Lung (tissue), 12 donors: ENCODE measurements around the gene HLA-DRA. TPM values are rescaled to one million over a fixed set of nuclear protein-coding genes. Genes with fewer than 3 reads are reported as not detected.
"Not testable (repeated sequence)": the region's sequence is repeated elsewhere in the genome, so short reads cannot be mapped to it uniquely, and the experiment has no call there.

Experiments used
- ATAC-seq: fragments of 200-7000 bp; cut with Tn5 transposase; one replicate; pipeline ENCODE4 v1.9.1; 2020; ENCODE audit warnings: moderate number of reproducible peaks; ENCODE audit not compliant: insufficient read depth, low FRiP score
- DNase-seq, 3 donors: peaks; one replicate each; pipeline ENCODE4 v3.0.0-alpha.2; 2013 to 2017
- H3K27ac ChIP-seq, 2 donors: one replicate each; pipeline ENCODE4 v1.5.1; 2013; ENCODE audit warnings: mild to moderate bottlenecking in 2 of 2, moderate library complexity in 2 of 2, control low read depth in 1 of 2, inconsistent platforms in 1 of 2, low read depth in 1 of 2, low read length in 1 of 2
- H3K27me3 ChIP-seq, 3 donors: one replicate each; pipeline ENCODE4 v1.5.1; 2013; ENCODE audit warnings: low read length in 2 of 3; ENCODE audit not compliant: control insufficient read depth in 3 of 3, insufficient read depth in 3 of 3
- H3K36me3 ChIP-seq, 4 donors: one replicate each; pipeline ENCODE4 v1.5.1; 2013; ENCODE audit warnings: low read length in 4 of 4, mild to moderate bottlenecking in 1 of 4, moderate library complexity in 1 of 4; ENCODE audit not compliant: control insufficient read depth in 4 of 4, insufficient read depth in 4 of 4
- H3K4me1 ChIP-seq, 5 donors: one replicate each; pipeline ENCODE4 v1.5.1; 2013; ENCODE audit warnings: low read length in 5 of 5, mild to moderate bottlenecking in 2 of 5, moderate library complexity in 1 of 5; ENCODE audit not compliant: control insufficient read depth in 5 of 5, insufficient read depth in 5 of 5
- H3K4me3 ChIP-seq: one replicate; pipeline ENCODE4 v1.5.1; 2013; ENCODE audit warnings: mild to moderate bottlenecking, control low read depth, moderate library complexity
- H3K9ac ChIP-seq, 2 donors: one replicate each; pipeline ENCODE4 v1.5.1; 2013; ENCODE audit warnings: low read length in 2 of 2, control low read depth in 1 of 2; ENCODE audit not compliant: insufficient read depth in 1 of 2
- H3K9me3 ChIP-seq, 4 donors: one replicate each; pipeline ENCODE4 v1.5.1; 2013; ENCODE audit warnings: low read length in 3 of 4, mild to moderate bottlenecking in 1 of 4, moderate library complexity in 1 of 4; ENCODE audit not compliant: control insufficient read depth in 4 of 4, insufficient read depth in 3 of 4
- CTCF ChIP-seq: IDR thresholded peaks from 2 replicates; pipeline ENCODE4 v1.5.1; 2012; ENCODE audit warnings: mild to moderate bottlenecking; ENCODE audit errors: control extremely low read depth, extremely low read depth
- WGBS, 2 donors: extraction: QIAGEN DNeasy Blood & Tissue Kit; methylation state at CpG; one replicate each; pipeline ENCODE4 v1.1.7; 2013; 5-methylcytosine and 5-hydroxymethylcytosine counted together
- polyA plus RNA-seq, 2 donors: library from polyadenylated mRNA; stranded (reverse); fragments of 200-250 nt; gene quantifications; one replicate each; pipeline ENCODE4 v1.2.1, GENCODE V29; 2013
- total RNA-seq, 2 donors: library from RNA; depleted of rRNA in 1 of 2; stranded (reverse); fragments of >200 nt in 1 of 2; gene quantifications; one replicate each; pipeline ENCODE4 v1.2.1, GENCODE V29; 2014 to 2021
- donor health status: control.
- donor health status: control.
- donor health status: Bipolar disorder and iron deficiency.
- donor health status: healthy.
- donor health status: DM: yes; HTN: yes; CAD: no.

HLA-DRA gene
- total and polyA plus RNA-seq, 4 donors, result 421 to 1,160 (median 875) TPM

- no peak overlapping the region for H3K4me3 ChIP-seq
- peaks cover 0 to 3% (median 0%) of the 10 kb centered on the region in 3 donors for H3K27me3 ChIP-seq
- 35 to 51% methylated on average over 3 of the region's 3 CpGs for WGBS, 2 donors
- H3K4me1 ChIP-seq, result no peaks in the 10 kb centered on the region
- H3K9me3 ChIP-seq, result no peaks in the 10 kb centered on the region
- DNase-seq (peak in 1 of 3 donors; percentile 35), ATAC-seq (no peak)
- no peak overlapping the region for H3K9ac ChIP-seq
- TF ChIP-seq CTCF, result no peak
- H3K27ac ChIP-seq, result no peak overlapping the region
- H3K36me3 ChIP-seq, result no peaks in the 10 kb centered on the region
These were observed 22.9 kb downstream of the HLA-DRA start for GRCh38 chr6:32462609-32463008.

DNA sequence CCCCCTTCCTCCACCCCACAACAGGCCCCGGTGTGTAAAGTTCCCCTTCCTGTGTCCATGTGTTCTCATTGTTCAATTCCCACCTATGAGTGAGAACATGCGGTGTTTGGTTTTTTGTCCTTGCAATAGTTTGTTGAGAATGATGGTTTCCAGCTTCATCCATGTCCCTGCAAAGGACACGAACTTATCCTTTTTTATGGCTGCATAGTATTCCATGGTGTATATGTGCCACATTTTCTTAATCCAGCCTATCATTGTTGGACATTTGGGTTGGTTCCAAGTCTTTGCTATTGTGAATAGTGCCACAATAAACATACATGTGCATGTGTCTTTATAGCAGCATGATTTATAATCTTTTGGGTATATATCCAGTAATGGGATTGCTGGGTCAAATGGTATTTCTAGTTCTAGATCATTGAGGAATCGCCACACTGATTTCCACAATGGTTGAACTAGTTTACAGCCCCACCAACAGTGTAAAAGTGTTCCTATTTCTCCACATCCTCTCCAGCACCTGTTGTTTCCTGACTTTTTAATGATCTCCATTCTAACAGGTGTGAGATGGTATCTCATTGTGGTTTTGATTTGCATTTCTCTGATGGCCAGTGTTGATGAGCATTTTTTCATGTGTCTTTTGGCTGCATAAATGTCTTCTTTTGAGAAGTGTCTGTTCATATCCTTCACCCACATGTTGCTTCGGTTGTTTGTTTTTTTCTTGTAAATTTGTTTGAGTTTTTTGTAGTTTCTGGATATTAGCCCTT lies 28.2 kb downstream of the HLA-DRA start:
- not testable (repeated sequence) for H3K9ac ChIP-seq, H3K9me3 ChIP-seq, H3K27me3 ChIP-seq, DNase-seq, H3K4me1 ChIP-seq, ATAC-seq, H3K4me3 ChIP-seq, H3K36me3 ChIP-seq, H3K27ac ChIP-seq
- WGBS, 2 donors, result 45 to 68% methylated on average over 2 to 5 of the region's 5 CpGs

GRCh38 chr6:32472781-32473375 lies 33.2 kb downstream of the HLA-DRA start:
- H3K9ac ChIP-seq, result no peak overlapping the region
- no peak overlapping the region for H3K4me3 ChIP-seq
- TF ChIP-seq CTCF, result no peak
- peaks cover 0 to 2% (median 0%) of the 10 kb centered on the region in 3 donors for H3K27me3 ChIP-seq
- 32 to 67% methylated on average over 5 of the region's 5 CpGs for WGBS, 2 donors
- H3K36me3 ChIP-seq, result no peaks in the 10 kb centered on the region
- peaks cover 0 to 1% (median 0%) of the 10 kb centered on the region in 4 donors for H3K9me3 ChIP-seq
- DNase-seq (no peak), ATAC-seq (no peak)
- peak overlapping the region in 1 of 2 donors; percentile 90 for H3K27ac ChIP-seq
- H3K4me1 ChIP-seq, result peaks cover 0 to 2% (median 0%) of the 10 kb centered on the region in 5 donors

DNA sequence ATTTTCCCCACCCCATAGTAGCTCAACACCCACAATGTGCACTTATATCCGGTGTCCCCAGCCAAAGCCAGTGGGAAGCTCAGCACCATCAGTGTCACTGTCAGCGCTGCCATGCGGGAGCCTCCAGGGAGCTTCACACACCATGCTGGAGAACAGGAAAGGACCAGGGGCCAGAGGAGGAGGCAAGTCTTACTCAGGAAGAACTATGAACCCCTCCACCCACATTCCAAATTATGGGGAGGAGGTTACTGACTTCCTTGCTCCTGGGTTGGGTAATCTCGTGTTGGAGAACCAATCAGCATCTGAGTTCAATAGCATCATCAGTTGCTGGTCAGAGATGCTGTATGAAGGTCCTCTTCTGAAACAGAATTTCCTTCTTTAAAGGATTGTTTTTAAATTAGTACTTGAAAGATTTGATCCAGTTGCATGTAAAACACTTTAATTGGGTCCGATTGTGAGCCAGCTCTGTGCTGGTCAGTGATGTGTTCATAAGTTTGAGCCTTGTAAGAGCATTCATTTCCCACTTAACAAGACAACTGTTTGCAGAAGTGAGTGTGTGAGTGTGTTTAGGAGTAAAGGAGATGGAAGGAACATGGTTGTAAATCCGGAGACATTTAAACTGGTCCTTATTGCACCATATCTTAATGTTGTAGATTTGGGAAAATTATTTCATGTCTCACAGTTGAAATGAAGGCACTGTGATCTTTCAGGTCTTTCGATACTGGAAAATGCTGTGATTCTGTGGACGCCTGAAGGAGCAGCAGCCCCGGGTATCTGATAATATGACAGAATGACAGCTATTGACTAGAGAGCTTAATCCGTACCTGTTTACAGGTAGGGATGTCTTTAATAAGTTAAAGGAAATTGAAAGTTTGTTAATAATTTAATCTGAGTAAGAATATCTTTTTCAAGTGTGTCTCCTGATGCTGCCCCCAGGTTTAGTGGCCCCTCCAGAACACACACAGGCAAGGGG lies 34.0 kb downstream of the HLA-DRA start:
- H3K36me3 ChIP-seq, H3K4me1 ChIP-seq, H3K27me3 ChIP-seq, H3K9me3 ChIP-seq, H3K9ac ChIP-seq, H3K4me3 ChIP-seq: not testable (repeated sequence)
- peak in 1 of 3 donors; percentile 7 for DNase-seq
- peak overlapping the region in 1 of 2 donors; percentile 90 for H3K27ac ChIP-seq
- WGBS, 2 donors, result 40 to 41% methylated on average over 10 of the region's 10 CpGs
- ATAC-seq, result peak; percentile 88
